SK-N-SH treated with all-trans-retinoic acid at 6 μM for 48 hours (cell line): Measurements from ENCODE around the gene PLBD1.

Source experiments
- ARNTL ChIP-seq: fragments of 450-650 bp; formaldehyde crosslinking; IDR thresholded peaks from 2 replicates; pipeline ENCODE4 v1.5.0; 2020; ENCODE audit warnings: low read depth, mild to moderate bottlenecking, moderate library complexity, borderline replicate concordance
- TCF4 ChIP-seq: fragments of 250-450 bp; sonication (Bioruptor Pico); IDR thresholded peaks from 2 replicates; pipeline ENCODE4 v1.8.0; 2021; ENCODE audit warnings: mild to moderate bottlenecking, moderate library complexity, borderline replicate concordance

DNA sequence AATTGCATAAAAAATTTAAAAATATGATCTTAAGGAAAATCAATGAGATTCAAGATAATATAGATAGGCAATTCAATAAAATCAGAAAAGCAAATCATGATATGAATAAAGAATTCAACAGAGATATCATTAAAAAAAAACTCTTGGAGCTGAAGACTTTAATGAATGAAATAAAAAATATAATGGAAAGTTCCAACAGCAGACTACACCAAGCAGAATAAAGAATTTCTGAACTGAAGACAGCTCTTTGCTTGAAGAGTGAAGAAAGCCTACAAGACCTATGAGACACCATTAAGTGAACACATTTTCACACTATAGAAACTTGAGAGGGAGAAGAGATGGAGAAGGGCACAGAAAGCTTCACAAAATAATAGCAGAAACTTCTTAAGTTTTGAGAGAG, 45.9 kb downstream of the PLBD1 start:
- TF ChIP-seq TCF4 (CRISPR knock-in tag) (no peak), ARNTL (CRISPR knock-in tag) (no peak)
